A673 (cell line): Measurements from ENCODE around the gene FTCD. TPM values are rescaled to one million over a fixed set of nuclear protein-coding genes. Genes with fewer than 3 reads are reported as not detected.

Experiments
- BruUV-seq: library from RNA; stranded (reverse); fragments of 400-500 nt; replicated peaks from 2 replicates; lab custom pipeline; 2021; lab: Mats Ljungman, UMichigan
- CTCF ChIA-PET: fragments of 300-600 bp; sonication (Branson Sonifier 250); formaldehyde crosslinking; loops from one replicate; lab custom pipeline; 2022; ENCODE audit warnings: antibody characterized with exemption; lab: Charles Lee
- POLR2A ChIA-PET: fragments of 300-600 bp; sonication (Branson Sonifier 250); formaldehyde crosslinking; loops from one replicate; lab custom pipeline; 2022; ENCODE audit warnings: antibody characterized with exemption; ENCODE audit not compliant: low non-redundant PET; lab: Charles Lee
- DNase-seq: peaks from one replicate; pipeline ENCODE4 v3.0.0-alpha.2; 2015; ENCODE audit warnings: low spot score
- H3K27ac ChIP-seq: fragments of 200-600 bp; sonication (generic); 2 replicates; pipeline ENCODE4 v1.5.1; 2016; ENCODE audit warnings: mixed run types, low read depth, mild to moderate bottlenecking, mixed read lengths, antibody characterized with exemption, low read length; ENCODE audit not compliant: poor library complexity, severe bottlenecking
- H3K27me3 ChIP-seq: fragments of 200-600 bp; sonication (generic); replicated peaks from 2 replicates; pipeline ENCODE4 v1.6.1; 2017; ENCODE audit warnings: mixed run types, low read depth, mild to moderate bottlenecking, mixed read lengths, antibody characterized with exemption, low read length; ENCODE audit not compliant: insufficient read depth, poor library complexity
- H3K36me3 ChIP-seq: fragments of 200-600 bp; sonication (generic); 2 replicates; pipeline ENCODE4 v1.6.1; 2016; ENCODE audit warnings: mixed run types, mild to moderate bottlenecking, mixed read lengths, antibody characterized with exemption, low read length; ENCODE audit not compliant: insufficient read depth, poor library complexity, severe bottlenecking
- H3K4me1 ChIP-seq: fragments of 200-600 bp; sonication (generic); 2 replicates; pipeline ENCODE4 v1.6.1; 2017; ENCODE audit warnings: mixed run types, mild to moderate bottlenecking, mixed read lengths, antibody characterized with exemption, low read length; ENCODE audit not compliant: insufficient read depth, poor library complexity, severe bottlenecking
- H3K4me3 ChIP-seq: fragments of 200-600 bp; sonication (generic); 2 replicates; pipeline ENCODE4 v1.5.1; 2016; ENCODE audit warnings: low read depth, mixed run types, mild to moderate bottlenecking, mixed read lengths, low read length; ENCODE audit not compliant: poor library complexity, severe bottlenecking
- H3K9me3 ChIP-seq: fragments of 200-600 bp; sonication (generic); 2 replicates; pipeline ENCODE4 v1.6.1; 2016; ENCODE audit warnings: mixed run types, low read depth, mild to moderate bottlenecking, mixed read lengths, antibody characterized with exemption, low read length; ENCODE audit not compliant: poor library complexity, severe bottlenecking
- EZH2 ChIP-seq: fragments of 200-600 bp; sonication (generic); IDR thresholded peaks from 2 replicates; pipeline ENCODE4 v1.6.1; 2017; ENCODE audit warnings: borderline replicate concordance, low read depth, mild to moderate bottlenecking, mixed read lengths, antibody characterized with exemption, low read length; ENCODE audit not compliant: poor library complexity, severe bottlenecking
- intact Hi-C: fragments of 100-400 bp; cut with micrococcal nuclease; formaldehyde crosslinking; loops from one replicate; pipeline ENCODE4 v1.10.0; 2022; ENCODE audit not compliant: unreplicated experiment
- total RNA-seq: library from RNA; stranded (reverse); gene quantifications from 2 replicates; pipeline ENCODE4 v1.2.3, GENCODE V29; 2021
- TF ChIP-seq, protein P1 (sequence below): fragments of 300-800, 200-600 bp; sonication (generic); conservative IDR thresholded peaks from 2 replicates; pipeline ENCODE4 v1.5.1; 2017; ENCODE audit warnings: low read depth, mild to moderate bottlenecking, antibody characterized with exemption, low read length, moderate library complexity, mixed read lengths

The FTCD gene
- total RNA-seq, 1 experiment from 2014 or later, result 5.4 TPM

DNA sequence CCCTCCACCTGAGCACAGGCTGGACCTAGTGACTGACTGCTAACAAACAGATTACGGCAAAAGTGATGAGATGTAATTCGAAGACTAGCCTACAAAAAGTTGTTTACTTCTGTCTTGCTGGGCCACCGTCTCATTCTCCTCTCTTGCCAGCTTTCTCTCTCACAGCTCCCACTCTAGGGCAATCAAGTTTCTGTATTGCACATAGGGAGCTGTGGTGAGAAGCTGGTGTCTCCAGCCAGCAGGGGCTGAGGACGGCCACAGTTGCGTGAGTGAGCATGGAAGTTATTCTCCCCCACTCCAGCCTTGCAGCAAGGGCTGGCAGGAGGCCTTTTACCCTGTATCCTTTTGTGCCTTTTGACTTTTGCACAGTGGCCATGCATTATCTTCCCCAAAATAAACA lies 66.1 kb downstream of the FTCD start:
- no peak for DNase-seq
- no peak overlapping the region for H3K4me3 ChIP-seq
- TF ChIP-seq EZH2, result no peak
- no peak overlapping the region for H3K27ac ChIP-seq
- H3K36me3 ChIP-seq, result no peaks in the 10 kb centered on the region
- H3K27me3 ChIP-seq, result no peaks in the 10 kb centered on the region
- ChIA-PET POLR2A (no interaction called here), CTCF (no interaction called here)
- no TSS peak for BruUV-seq
- intact Hi-C loops, result no loop called here
- H3K4me1 ChIP-seq, result no peaks in the 10 kb centered on the region
- H3K9me3 ChIP-seq, result no peaks in the 10 kb centered on the region

DNA sequence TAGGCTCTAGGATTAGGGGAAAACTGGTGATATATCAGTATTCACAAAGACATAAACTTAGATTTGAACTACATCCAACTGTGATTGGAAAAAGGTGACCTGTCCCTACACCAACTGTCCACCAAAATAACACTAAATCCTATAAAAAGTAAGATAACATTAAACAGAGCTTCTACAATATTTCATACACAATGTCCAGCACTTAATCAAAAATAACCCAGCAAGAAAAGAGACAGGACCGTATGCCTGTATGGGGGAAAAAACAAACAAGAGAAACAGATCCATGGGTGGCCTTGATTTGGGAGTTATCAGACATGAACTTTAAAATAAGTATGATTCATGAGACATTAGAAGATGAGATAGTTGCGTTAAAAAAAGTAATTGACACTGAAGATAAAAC lies 67.2 kb downstream of the FTCD start:
- Histone ChIP-seq H3K4me1 (no peaks in the 10 kb centered on the region), H3K9me3 (no peaks in the 10 kb centered on the region), H3K36me3 (no peaks in the 10 kb centered on the region), H3K27me3 (no peaks in the 10 kb centered on the region), H3K4me3 (no peak overlapping the region), H3K27ac (no peak overlapping the region)
- intact Hi-C loops, result no loop called here
- POLR2A ChIA-PET, result no interaction called here
- CTCF ChIA-PET, result no interaction called here
- DNase-seq, result no peak
- TF ChIP-seq, protein P1, sequence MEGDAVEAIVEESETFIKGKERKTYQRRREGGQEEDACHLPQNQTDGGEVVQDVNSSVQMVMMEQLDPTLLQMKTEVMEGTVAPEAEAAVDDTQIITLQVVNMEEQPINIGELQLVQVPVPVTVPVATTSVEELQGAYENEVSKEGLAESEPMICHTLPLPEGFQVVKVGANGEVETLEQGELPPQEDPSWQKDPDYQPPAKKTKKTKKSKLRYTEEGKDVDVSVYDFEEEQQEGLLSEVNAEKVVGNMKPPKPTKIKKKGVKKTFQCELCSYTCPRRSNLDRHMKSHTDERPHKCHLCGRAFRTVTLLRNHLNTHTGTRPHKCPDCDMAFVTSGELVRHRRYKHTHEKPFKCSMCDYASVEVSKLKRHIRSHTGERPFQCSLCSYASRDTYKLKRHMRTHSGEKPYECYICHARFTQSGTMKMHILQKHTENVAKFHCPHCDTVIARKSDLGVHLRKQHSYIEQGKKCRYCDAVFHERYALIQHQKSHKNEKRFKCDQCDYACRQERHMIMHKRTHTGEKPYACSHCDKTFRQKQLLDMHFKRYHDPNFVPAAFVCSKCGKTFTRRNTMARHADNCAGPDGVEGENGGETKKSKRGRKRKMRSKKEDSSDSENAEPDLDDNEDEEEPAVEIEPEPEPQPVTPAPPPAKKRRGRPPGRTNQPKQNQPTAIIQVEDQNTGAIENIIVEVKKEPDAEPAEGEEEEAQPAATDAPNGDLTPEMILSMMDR, result no peak
- no peak for TF ChIP-seq EZH2
- no TSS peak for BruUV-seq

DNA sequence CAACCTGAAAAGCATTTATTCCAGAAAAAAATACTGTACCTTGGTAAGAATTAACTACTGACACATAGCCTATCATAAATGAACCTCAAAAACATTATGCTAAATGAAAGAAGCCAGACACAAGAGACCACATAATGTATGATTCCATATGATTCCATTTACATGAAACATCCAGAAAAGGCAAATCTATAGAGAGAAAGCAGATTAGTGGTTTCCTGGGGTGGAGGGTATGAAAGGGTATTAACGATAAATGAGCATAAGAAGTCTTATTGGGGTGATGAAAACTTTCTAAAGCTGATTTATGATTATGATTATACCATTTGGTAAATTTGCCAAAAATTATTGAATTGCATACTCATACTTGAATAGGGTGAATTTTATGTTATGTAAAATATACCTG lies 67.7 kb downstream of the FTCD start:
- POLR2A ChIA-PET, result no interaction called here
- TF ChIP-seq, protein P1, result no peak
- H3K36me3 ChIP-seq, result no peaks in the 10 kb centered on the region
- H3K27ac ChIP-seq, result no peak overlapping the region
- H3K27me3 ChIP-seq, result no peaks in the 10 kb centered on the region
- BruUV-seq, result no TSS peak
- intact Hi-C loops, result no loop called here
- no peaks in the 10 kb centered on the region for H3K9me3 ChIP-seq
- DNase-seq, result no peak
- no peaks in the 10 kb centered on the region for H3K4me1 ChIP-seq
- no peak overlapping the region for H3K4me3 ChIP-seq
- CTCF ChIA-PET, result no interaction called here

Other genes with a start within 250 kb of the FTCD start
- 19.7 and 39.0 TPM in 2 replicates for gene COL6A1, start 173.8 kb downstream of the FTCD start, total RNA-seq
- gene COL6A2, start 57.5 kb downstream of the FTCD start, total RNA-seq, result 15.0 and 29.0 TPM in 2 replicates
- gene SPATC1L, start 28.9 kb upstream of the FTCD start, total RNA-seq, result 30.9 and 40.6 TPM in 2 replicates
- gene LSS, start 73.2 kb upstream of the FTCD start, total RNA-seq, result 130 and 151 TPM in 2 replicates
- 121 and 125 TPM in 2 replicates for gene MCM3AP, start 130.0 kb upstream of the FTCD start, total RNA-seq
- gene YBEY, start 130.8 kb upstream of the FTCD start, total RNA-seq, result 18.8 and 24.2 TPM in 2 replicates
- gene C21orf58, start 168.3 kb upstream of the FTCD start, total RNA-seq, result 41.2 and 51.0 TPM in 2 replicates
- gene PCNT, start 168.6 kb upstream of the FTCD start, total RNA-seq, result 66.4 and 73.7 TPM in 2 replicates